Measurements from ENCODE around the gene SLC35D3.
A peak's percentile ranks its signal among the peaks of the same experiment; 100 is the strongest.
"Not testable (repeated sequence)": the region's sequence is repeated elsewhere in the genome, so short reads cannot be mapped to it uniquely, and the experiment has no call there.

SLC35D3 gene

DNA sequence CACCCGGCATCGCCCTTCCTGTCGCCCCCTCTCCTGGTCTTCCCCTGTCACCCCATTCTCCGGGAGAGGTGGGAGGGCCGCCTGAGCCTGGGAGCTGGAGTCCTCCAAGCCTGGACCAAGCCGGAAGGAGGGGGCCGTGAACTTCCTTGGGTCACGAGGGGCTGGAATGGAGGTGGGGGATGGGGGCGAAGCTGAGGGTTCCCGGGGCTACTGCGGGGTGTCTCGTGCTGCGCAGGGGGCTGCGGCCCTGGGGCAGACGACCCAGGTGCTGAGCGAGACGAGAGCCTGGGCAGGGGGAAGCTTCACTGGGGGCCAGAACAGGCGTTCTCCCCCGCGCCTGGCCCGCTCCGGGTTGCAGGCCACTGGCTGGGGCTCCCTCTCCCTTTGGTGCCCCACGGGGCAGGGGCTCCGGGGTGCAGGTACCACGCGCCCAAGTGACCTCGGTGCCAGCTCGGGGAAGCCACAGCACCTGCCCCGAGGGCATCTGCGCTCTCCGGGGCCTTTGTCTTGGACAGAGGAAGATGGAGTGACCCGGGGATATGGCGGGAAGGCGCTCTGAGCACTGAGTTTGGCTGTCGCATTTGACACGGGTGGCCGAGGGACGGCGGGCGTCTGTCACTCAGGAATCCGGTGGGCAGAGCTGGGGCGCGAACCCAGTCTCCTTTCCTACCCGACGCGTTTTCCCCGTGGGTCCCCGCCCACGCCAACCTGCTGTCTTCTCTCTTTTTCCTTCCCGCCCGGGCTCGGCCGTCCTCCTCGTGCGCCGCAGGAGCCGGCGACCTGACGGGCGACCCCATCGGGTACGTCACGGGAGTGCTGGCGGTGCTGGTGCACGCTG is 1.2 kb downstream of the SLC35D3 start:
- FAIRE-seq, result no peak

DNA sequence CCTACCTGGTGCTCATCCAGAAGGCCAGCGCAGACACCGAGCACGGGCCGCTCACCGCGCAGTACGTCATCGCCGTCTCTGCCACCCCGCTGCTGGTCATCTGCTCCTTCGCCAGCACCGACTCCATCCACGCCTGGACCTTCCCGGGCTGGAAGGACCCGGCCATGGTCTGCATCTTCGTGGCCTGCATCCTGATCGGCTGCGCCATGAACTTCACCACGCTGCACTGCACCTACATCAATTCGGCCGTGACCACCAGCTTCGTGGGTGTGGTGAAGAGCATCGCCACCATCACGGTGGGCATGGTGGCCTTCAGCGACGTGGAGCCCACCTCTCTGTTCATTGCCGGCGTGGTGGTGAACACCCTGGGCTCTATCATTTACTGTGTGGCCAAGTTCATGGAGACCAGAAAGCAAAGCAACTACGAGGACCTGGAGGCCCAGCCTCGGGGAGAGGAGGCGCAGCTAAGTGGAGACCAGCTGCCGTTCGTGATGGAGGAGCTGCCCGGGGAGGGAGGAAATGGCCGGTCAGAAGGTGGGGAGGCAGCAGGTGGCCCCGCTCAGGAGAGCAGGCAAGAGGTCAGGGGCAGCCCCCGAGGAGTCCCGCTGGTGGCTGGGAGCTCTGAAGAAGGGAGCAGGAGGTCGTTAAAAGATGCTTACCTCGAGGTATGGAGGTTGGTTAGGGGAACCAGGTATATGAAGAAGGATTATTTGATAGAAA is 2.0 kb downstream of the SLC35D3 start:
- FAIRE-seq, result no peak

DNA sequence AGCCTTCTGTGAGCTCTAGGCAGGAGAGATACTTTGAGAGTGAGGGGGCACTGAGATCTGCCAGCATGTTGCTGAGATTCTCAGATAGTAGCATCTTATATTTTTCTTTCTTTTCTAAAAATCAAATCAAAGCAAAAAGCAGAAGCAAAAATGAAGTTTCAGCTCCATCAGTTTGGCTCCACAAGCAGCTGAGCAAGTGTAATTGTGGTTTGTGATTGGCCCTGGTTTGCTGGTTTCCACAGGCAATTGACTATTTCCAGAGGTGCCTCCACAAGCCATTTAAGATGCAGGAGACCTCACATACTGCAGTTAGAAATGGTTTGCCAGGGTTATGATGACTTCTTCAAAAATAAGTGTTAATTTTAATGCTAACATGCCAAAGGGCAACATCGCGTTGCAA is 4.3 kb downstream of the SLC35D3 start:
- no peak for FAIRE-seq

DNA sequence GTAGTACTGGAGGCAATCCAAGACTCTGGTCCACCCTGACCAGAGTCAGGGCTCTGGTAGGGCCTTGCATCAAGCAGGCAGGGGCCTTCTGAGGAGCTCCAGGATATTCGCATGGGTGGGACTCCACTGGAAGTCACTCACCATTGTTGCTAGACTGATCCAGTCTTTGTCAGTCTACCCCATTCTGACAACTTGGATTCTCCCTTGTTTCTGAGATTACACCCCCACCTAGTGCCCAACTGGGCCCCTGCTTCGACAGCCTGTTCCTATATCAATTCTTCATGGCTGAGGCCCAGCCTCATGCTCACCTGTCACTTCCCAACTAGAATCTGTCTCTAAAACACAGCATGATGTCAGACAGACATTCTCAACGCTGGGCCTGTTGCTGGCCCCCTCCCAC is 5.2 kb downstream of the SLC35D3 start:
- FAIRE-seq, result no peak

DNA sequence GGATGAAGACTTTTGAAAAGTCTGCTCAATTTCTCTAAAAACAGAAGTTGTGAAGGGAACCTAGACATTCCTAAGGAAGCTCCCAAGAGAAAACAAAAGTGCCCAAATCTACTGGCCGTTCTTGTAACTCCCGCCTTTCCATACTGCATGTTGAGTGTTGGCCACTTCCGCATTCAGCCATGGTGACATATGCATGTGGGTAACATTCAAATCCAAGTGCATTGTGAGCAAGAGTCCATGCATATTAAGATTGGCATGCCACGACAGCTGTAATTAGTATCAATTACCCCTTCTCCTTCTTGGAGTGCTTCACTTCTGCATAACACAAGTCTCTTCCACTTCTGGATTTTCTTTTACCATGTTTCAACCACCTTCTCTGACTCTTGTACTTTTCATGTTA is 8.4 kb downstream of the SLC35D3 start:
- no peak for FAIRE-seq

DNA sequence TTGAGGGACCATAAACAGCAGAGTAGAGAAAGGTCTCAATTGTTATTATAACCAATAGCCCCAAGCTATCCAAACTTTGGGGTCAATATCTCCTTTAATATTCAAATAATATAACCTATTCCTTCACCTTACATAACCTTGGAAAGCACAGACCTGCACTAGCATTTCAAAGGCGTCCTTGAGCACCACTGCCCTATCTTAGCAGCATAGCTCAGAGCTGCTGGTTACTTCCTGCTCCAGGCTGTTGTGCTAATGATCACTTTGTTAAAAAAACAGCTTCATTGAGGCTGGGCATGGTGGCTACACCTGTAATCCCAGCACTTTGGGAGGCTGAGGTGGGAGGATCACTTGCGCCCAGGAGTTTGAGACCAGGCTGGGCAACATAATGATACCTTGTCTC is 10.5 kb downstream of the SLC35D3 start:
- no peak for FAIRE-seq

DNA sequence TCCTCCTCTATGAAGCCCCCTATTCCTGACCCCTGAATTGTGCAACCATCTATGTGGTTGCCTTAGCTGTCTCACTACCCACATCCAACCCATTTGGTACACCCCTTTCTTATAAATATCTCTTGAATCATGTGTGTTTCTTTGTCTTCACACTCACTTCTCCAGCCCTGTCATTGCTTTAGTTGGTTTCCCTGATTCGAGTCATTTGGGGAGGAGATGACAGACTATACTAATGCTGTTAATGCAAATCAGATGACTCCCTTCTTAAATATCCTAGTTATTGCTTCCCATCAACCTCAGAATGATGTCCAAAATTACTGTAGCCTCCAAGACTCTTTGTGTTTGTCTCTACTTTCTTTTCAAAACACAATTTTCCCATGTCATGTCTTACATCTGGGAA is 23.0 kb downstream of the SLC35D3 start:
- FAIRE-seq, result no peak

DNA sequence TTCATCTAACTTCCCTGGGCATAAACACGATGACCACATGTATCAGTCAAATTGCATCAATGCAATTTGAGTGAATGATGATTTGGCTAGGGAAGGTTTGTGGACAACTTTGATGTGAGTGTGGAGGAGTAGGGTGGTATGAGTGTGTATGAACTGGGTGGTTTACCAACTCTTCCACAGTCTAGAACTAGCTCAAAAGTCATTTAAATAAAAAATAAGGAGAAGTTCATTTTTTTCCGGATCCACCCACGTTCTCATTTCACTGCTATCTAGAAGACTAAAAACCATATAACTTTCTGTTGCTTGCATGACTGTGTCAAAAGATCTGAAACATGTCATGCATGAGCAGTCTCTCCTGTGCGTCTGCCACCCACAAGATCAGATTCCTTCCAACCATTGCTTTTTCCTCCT is 23.6 kb downstream of the SLC35D3 start:
- FAIRE-seq, result no peak

DNA sequence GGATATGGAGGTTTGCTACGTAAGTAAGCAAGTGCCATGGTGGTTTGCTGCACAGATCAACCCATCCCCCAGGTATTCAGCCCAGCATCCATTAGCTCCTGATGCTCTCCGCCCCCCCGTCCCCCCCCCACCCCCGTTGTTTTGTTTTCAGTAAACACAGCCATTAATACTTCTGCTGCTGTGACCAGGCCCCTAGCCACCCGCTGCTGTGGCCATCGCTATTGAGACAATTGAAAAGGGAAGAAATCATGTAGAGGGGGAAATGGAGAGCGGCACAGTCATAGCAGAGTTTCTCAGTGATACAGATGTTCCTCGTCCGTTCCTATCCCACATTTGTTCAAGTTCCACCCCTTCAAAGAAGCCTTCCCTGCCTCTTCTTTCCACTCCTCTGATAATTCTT is 24.9 kb downstream of the SLC35D3 start:
- FAIRE-seq, result no peak

DNA sequence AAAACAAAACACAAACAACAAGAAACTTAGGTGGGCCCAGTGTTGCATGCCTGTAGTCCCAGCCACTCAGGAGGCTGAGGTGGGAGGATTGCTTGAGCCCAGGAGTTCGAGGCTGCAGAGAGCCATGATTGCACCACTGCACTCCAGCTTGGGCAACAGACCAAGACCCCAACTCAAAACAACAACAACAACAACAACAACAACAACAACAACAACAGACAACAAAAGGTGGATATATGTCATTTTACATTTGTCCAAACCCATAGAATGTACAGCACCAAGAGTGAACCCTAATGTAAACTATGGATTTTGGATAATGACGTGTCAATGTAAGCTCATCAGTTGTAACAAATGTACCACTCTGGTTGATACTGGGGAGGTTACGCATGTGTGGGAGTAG is 27.9 kb downstream of the SLC35D3 start:
- not testable (repeated sequence) for FAIRE-seq

DNA sequence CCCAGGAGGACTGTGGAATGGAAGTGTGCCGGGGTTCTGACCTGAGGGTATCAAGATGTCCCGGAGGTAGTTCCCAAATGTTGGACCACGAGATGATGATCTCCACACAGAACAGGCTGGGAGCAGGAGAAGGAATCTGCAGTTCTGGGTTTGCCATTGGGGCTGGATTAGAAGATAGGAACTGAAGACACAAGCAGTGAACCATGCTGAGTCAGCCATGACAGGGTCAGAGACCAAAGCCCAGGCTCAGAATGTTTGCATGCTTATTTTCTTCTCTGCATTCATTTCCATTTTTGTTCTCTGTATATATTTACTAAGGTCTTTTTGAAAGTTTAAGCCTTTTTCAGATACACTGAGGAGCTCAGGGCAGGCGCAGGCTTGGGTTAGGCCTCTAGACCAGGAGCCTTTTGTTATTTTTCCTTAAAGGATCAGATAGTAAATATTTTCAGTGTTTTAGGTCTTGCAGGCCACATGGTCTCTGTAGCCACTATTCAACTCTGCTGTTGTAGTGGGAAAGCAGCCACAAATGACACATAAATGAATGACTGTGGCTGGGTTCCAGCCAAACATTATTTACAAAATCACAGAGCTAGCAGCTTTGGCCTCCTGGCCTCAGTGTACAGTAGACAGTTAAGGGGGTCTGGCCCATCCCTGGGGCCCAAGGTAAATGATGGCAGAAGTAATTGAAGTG is 28.5 kb downstream of the SLC35D3 start:
- no peak for FAIRE-seq

DNA sequence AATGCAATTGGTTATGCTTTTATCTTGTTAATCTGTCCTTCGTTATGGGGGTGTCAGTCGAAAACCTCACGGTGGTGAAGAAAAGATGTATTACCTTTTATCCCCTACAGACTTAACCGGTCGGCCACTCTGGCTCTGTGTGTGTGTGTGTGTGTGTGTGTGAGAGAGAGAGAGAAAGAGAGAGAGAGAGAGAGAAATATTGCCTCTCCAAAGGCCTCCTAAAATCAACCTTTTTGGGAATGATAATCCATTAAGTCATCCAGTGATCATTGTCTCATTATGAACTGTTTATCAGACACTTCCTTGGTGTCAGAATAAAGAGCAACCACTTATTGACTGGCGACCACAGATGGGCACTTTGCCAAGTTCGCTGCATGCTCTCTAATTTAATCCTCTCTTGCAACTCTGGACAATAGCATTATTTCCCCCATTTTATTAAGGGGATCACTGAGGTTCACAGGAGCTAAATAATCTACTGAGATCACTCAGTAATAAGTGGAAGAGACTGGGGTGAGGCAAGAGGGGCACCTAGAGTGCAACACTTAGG is 30.7 kb downstream of the SLC35D3 start:
- FAIRE-seq, result no peak

DNA sequence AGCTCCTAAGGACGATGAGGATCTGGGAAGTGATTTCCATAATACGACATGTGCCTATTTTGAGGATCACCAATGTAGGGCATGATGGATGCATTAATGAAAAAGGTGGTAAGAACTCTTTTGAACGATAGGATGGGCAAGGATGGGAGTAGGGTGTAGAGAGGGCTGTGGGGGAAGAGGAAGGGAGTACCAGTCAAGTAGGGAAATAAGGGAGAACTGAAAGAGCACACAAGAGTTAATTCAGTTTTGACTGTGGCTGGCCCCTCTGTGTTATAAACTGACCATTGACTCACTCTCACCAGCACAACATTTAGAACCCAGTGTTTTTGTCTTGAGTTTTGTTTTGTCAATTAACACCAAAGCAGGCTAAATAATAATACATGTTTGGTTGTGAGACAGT is 33.0 kb downstream of the SLC35D3 start:
- no peak for FAIRE-seq

DNA sequence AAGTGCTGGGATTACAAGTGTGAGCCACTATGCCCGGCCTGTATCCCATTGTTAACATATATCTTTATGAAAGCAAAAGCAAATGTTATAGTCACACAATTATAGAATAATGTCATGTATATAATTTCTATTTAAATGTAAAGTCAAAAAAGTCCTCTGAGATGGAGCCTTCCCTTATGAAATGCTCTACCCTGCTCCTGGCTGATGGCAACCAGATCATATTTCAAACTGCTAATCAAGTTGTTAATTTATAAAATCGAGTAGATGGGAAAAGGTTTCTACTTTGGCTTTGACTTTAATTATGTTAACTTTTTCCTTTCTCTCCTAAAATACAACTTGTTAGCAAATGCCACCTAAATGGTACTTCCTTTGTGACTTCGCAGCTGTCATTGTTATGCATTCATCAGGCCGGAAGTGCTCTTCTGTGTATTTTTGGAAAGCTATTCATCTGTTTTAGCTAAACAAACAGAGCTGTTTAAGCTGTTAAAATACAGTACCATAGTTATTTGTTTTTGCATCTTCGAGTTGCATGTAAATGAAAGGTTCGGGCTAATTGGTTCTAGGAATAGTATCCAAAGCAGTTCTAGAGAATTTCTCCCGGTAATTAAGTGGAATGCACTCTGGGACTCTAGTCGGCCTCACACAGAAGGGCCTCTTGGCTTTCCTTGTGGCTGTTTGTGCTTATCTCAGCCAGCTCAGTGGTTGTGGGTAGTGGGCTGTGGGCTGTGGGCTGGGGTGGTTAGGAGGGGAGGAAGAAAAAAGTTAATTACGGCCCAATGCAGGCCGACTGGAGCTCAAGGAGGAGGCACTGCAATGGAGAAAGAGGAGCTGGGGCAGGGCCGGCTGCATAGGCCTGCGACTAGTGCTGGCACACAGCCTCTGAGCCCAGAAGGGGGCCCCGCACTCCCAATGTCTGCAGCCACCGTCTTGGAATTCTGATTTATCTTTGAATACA is 34.8 kb downstream of the SLC35D3 start:
- no peak for FAIRE-seq

DNA sequence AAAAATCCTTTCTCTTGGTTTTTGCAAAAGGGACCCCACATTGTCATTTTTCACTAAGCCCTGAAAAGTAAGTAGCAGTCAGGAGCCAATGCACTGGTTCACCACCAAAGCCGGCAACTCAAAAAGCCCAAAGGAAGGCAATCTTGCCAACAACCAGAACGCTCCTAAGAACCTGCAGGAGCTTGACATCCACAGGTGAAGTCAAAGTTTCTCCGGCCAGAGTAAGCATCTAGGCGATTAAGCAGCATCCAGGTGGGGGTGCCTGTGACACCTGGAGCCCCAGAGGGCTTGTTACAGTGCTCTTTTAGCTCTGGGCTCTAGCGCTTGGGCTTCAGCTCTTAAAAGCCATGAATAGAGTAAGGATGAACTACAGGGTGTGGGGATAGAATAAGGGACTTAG is 36.1 kb downstream of the SLC35D3 start:
- no peak for FAIRE-seq

DNA sequence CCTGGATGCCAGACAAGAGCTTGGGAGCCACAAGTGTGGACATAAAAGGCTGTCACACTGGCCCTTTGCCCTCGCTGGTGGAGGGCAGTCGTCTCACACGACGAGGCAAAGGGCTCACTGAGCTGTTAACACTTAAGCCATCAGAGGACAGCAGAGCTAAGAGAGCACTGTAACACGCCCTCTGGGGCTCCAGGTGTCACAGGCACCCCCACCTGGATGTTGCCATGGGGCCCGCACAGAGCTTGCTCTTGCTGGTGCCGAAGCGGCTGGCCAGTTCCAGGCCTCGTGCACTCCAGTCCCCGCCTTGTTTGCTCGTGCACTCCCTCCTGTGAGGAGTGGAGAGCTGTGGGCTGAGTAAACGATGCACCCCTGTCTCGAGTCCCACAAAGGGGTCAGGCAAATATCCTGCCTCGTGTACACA is 37.4 kb downstream of the SLC35D3 start:
- no peak for FAIRE-seq

DNA sequence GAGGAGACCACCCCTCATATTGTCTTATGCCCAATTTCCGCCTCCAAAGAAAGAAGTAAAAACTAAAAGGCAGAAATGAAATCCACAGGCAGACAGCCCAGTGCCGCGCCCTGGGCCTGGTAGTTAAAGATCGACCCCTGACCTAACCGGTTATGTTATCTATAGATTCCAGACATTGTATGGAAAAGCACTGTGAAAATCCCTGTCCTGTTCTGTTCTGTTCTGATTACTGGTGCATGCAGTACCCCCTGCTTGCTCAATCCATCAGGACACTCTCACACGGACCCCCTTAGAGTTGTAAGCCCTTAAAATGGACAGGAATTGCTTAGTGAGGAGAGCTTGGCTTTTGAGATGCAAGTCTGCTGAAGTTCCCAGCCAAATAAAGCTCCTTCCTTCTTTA is 37.8 kb downstream of the SLC35D3 start:
- not testable (repeated sequence) for FAIRE-seq

DNA sequence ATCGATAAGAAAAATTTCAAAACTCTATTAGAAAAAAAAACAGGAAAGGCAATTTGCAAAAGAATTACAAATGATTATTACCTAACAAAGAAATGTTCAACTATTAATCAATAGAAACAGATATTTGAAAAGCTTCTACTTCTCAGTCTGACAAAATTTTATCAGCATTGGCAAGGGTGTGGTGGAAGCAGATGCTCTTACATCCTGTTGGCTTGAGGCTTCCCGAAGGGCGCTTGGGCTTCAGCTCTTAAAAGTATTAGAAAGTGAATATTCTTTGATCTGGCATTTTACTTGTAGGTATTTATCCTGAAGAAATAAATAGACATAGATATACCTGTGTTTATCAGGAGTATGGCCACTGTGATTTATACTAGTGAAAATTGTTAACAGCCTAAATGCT is 38.7 kb downstream of the SLC35D3 start:
- FAIRE-seq, result no peak

DNA sequence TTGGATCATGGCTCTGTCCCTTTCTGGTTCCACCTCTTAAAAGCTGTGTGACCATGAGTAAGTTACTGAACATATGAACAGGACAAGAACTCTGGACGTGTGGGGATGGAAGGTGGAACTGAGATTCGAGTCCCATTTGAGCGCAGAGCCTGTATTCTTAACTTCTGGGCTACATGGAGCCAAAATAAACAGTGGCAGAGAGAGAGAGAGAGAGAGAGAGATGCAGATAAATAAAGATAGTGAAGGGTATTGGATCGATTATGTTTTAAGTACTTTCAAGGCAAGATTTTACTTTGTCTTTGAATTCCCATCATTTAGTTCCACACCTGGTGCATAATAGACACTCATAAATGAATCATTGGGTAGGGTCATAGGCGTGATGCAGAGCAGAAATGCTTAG is 39.7 kb downstream of the SLC35D3 start:
- no peak for FAIRE-seq

DNA sequence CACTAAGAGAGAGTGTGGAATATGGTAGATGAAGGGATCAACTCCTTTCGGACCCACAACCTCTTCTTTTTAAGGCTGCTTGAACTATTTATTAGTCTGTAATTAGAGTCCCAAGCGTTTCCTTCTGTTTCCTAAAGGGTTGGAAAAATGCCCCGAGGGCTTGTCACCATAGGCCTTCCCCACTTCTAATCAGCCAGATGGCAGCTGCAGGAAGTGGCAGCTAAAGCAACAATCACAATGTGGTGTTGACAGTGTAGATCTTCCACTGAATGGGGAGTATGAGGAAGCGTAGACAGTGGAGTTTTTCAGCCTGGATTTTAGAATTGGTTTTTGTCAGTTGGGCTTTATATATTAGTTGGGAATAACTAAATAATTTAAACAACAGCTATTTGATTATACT is 40.6 kb downstream of the SLC35D3 start:
- no peak for FAIRE-seq

DNA sequence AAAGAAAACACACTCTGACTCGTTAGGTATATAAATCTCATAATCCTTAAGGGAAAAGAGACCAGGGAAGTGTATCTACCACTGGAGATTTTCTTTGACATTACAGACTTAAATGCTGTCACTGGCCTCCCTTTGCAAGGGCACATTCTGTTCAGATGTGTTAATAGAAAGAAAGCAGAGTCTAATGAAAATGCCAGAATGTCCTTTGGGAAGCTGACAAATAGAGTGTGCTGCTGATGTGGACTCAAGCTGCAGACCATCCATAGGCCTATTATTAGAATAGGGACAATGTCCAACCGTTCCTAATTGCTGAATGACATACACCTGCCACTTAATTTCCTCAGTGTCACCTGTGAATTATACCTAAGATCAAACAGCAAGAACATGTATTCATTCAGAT is 41.2 kb downstream of the SLC35D3 start:
- FAIRE-seq, result no peak

DNA sequence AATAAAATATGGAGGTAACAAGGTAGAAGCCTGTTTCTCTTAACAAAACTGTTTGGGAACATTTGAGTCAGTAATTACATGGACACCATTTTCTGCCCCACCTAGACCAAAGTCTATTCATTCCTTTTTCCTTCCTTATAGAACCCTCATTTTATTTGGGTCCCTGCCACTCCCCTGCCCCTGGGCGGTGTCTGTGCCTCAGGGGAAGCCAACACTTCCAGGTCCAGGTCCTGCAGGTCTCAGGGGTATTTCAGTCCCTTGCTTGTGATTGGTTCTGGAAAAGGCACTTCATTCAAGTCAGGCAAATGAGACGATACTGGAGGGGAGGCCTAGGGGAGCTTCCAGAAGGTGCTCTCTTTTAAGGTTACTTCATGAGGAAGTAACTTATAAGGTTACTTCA is 42.3 kb downstream of the SLC35D3 start:
- peak; percentile 21 for FAIRE-seq
